ENCODE results near the gene FMNL2. TPM values are rescaled to one million over a fixed set of nuclear protein-coding genes. Genes with fewer than 3 reads are reported as not detected.

FMNL2 gene
- total RNA-seq, 1 experiment from 2014 or later = 43.1 TPM

- ChIA-PET CTCF (no interaction called here), POLR2A (ENCODE audit: low non-redundant PET) (no interaction called here)
- H3K9me3 ChIP-seq (ENCODE audit: low read depth, low read length, poor library complexity, severe bottlenecking) = no peaks in the 10 kb centered on the region
- DNase-seq (ENCODE audit: low spot score) = peak; percentile 58
- H3K36me3 ChIP-seq (ENCODE audit: insufficient read depth, low read length, poor library complexity, severe bottlenecking) = no peaks in the 10 kb centered on the region
- H3K27ac ChIP-seq (ENCODE audit: low read depth, low read length, poor library complexity, severe bottlenecking) = peak overlapping the region; percentile 21
- no peak for TF ChIP-seq EZH2 (IDR thresholded peaks at IDR 0.05; ENCODE audit: borderline replicate concordance, low read depth, low read length, poor library complexity, severe bottlenecking)
- no peak for TF ChIP-seq CTCF (conservative IDR thresholded peaks at IDR 0.05; ENCODE audit: low read depth, low read length)
- H3K27me3 ChIP-seq (replicated peaks; ENCODE audit: insufficient read depth, low read depth, low read length, poor library complexity) = no peaks in the 10 kb centered on the region
- peaks cover 19% of the 10 kb centered on the region for H3K4me1 ChIP-seq (ENCODE audit: insufficient read depth, low read length, poor library complexity, severe bottlenecking)
- no peak overlapping the region for H3K4me3 ChIP-seq (ENCODE audit: low read depth, low read length, poor library complexity, severe bottlenecking)
- BruUV-seq (replicated peaks) = no TSS peak
- intact Hi-C loops (cut with micrococcal nuclease; ENCODE audit: unreplicated experiment) = no loop called here
Measured at GRCh38 chr2:152565884-152566727, 231.1 kb downstream of the FMNL2 start.

GRCh38 chr2:152566728-152567069 is 231.7 kb downstream of the FMNL2 start:
- CTCF ChIA-PET = no interaction called here
- POLR2A ChIA-PET (ENCODE audit: low non-redundant PET) = no interaction called here
- H3K4me1 ChIP-seq (ENCODE audit: insufficient read depth, low read length, poor library complexity, severe bottlenecking) = peaks cover 20% of the 10 kb centered on the region
- DNase-seq (ENCODE audit: low spot score) = no peak
- no peaks in the 10 kb centered on the region for H3K36me3 ChIP-seq (ENCODE audit: insufficient read depth, low read length, poor library complexity, severe bottlenecking)
- H3K4me3 ChIP-seq (ENCODE audit: low read depth, low read length, poor library complexity, severe bottlenecking) = no peak overlapping the region
- no peak overlapping the region for H3K27ac ChIP-seq (ENCODE audit: low read depth, low read length, poor library complexity, severe bottlenecking)
- intact Hi-C loops (cut with micrococcal nuclease; ENCODE audit: unreplicated experiment) = no loop called here
- TF ChIP-seq EZH2 (IDR thresholded peaks at IDR 0.05; ENCODE audit: borderline replicate concordance, low read depth, low read length, poor library complexity, severe bottlenecking) (no peak), CTCF (conservative IDR thresholded peaks at IDR 0.05; ENCODE audit: low read depth, low read length) (no peak)
- no peaks in the 10 kb centered on the region for H3K9me3 ChIP-seq (ENCODE audit: low read depth, low read length, poor library complexity, severe bottlenecking)
- no peaks in the 10 kb centered on the region for H3K27me3 ChIP-seq (replicated peaks; ENCODE audit: insufficient read depth, low read depth, low read length, poor library complexity)
- no TSS peak for BruUV-seq (replicated peaks)

- POLR2A ChIA-PET (ENCODE audit: low non-redundant PET) = no interaction called here
- CTCF ChIA-PET = no interaction called here
- intact Hi-C loops (cut with micrococcal nuclease; ENCODE audit: unreplicated experiment) = no loop called here
- Histone ChIP-seq H3K27me3 (replicated peaks; ENCODE audit: insufficient read depth, low read depth, low read length, poor library complexity) (no peaks in the 10 kb centered on the region), H3K27ac (ENCODE audit: low read depth, low read length, poor library complexity, severe bottlenecking) (no peak overlapping the region), H3K4me1 (ENCODE audit: insufficient read depth, low read length, poor library complexity, severe bottlenecking) (peaks cover 27% of the 10 kb centered on the region), H3K36me3 (ENCODE audit: insufficient read depth, low read length, poor library complexity, severe bottlenecking) (no peaks in the 10 kb centered on the region), H3K9me3 (ENCODE audit: low read depth, low read length, poor library complexity, severe bottlenecking) (no peaks in the 10 kb centered on the region), H3K4me3 (ENCODE audit: low read depth, low read length, poor library complexity, severe bottlenecking) (no peak overlapping the region)
- peak; percentile 41 for DNase-seq (ENCODE audit: low spot score)
- no TSS peak for BruUV-seq (replicated peaks)
- no peak for TF ChIP-seq CTCF (conservative IDR thresholded peaks at IDR 0.05; ENCODE audit: low read depth, low read length)
- no peak for TF ChIP-seq EZH2 (IDR thresholded peaks at IDR 0.05; ENCODE audit: borderline replicate concordance, low read depth, low read length, poor library complexity, severe bottlenecking)
Measured at GRCh38 chr2:152568531-152568930, 233.6 kb downstream of the FMNL2 start.

Measured in A673 (cell line).